Measurements from ENCODE around the gene PKP2.

Gene PKP2

DNA sequence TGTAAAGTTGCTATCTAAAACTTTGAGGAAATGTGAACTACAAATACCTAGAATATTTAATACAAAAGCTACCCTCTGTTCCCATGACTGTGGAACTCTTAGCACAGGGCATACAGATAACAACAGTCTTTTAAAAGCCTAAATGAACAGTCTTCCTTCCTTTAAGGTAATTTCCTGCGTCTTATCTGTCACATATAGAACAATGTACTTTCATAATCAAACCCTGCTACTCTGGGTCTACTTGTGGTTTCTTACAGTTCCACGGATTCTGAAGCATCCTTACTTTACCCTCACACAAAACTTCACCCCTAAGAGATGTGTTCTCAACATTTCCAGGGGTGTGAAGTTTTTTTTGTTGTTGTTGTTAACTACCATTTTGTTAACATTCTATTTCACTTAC lies 5.1 kb downstream of the PKP2 start:
- in situ Hi-C loops (cut with HindIII; ENCODE audit: low sequenced_read_pairs): no loop called here
- H3K4me3 ChIP-seq (ENCODE audit: low read depth, low read length): no peak overlapping the region
- DNase-seq (ENCODE audit: low read depth, low spot score): no peak
- TF ChIP-seq, protein P1, sequence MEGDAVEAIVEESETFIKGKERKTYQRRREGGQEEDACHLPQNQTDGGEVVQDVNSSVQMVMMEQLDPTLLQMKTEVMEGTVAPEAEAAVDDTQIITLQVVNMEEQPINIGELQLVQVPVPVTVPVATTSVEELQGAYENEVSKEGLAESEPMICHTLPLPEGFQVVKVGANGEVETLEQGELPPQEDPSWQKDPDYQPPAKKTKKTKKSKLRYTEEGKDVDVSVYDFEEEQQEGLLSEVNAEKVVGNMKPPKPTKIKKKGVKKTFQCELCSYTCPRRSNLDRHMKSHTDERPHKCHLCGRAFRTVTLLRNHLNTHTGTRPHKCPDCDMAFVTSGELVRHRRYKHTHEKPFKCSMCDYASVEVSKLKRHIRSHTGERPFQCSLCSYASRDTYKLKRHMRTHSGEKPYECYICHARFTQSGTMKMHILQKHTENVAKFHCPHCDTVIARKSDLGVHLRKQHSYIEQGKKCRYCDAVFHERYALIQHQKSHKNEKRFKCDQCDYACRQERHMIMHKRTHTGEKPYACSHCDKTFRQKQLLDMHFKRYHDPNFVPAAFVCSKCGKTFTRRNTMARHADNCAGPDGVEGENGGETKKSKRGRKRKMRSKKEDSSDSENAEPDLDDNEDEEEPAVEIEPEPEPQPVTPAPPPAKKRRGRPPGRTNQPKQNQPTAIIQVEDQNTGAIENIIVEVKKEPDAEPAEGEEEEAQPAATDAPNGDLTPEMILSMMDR (IDR thresholded peaks at IDR 0.05; ENCODE audit: low read depth, low read length): no peak

DNA sequence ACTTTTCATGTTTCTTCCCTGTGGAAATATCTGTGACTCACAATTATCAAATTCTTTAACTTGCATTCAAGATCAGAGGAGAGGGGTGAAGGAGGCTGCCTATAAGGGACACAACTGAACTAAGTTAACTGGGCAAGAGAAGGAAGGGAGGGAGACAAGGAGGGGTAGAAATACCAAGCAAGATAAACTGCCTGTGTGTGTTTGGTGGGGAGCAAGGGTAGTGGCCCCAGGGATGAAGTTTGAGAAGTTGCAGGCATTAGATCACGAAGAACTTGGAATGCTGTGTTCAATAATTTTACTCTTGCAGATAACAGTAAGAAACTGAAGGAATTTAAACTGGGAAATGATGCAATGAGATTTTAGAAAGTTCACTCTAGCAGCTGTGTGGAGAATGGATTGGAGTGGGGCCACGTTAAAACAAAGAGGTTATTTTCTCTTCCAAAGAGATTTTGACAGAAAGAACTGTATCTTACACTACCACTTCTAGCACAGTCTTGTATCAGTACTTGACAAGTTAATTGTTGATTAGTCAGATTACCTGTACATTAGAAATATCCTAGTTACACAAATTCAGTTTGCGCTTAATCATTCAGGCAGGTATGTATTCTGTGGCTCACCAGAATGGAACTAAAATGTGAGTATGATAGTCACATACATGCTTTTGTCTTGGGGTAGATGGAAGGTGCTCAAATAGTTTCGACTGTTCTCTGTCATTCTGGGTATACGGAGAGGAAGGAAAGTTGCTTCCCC lies 7.4 kb downstream of the PKP2 start:
- TF ChIP-seq, protein P1 (IDR thresholded peaks at IDR 0.05; ENCODE audit: low read depth, low read length): no peak
- no peak for DNase-seq (ENCODE audit: low read depth, low spot score)
- no peak overlapping the region for H3K4me3 ChIP-seq (ENCODE audit: low read depth, low read length)
- in situ Hi-C loops (cut with HindIII; ENCODE audit: low sequenced_read_pairs): no loop called here

DNA sequence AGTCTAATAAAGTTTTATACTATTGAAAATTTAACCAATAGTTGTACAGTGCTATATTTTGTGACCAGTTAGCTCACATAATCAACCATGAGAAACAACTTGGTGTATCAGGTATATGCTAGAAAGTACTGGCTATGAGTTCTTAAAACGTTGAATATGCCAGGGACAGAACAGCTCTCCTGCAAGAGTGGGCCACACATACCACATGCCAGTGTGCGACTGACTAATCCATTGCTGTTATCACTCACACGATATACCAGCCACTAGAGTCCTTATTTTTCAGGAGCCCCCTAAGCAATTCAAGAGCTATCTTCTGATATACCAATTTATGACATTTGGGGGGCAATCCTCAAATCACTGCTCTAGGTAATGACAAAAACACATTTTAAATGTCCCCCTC lies 9.5 kb downstream of the PKP2 start:
- TF ChIP-seq, protein P1 (IDR thresholded peaks at IDR 0.05; ENCODE audit: low read depth, low read length): no peak
- DNase-seq (ENCODE audit: low read depth, low spot score): no peak
- H3K4me3 ChIP-seq (ENCODE audit: low read depth, low read length): no peak overlapping the region
- in situ Hi-C loops (cut with HindIII; ENCODE audit: low sequenced_read_pairs): no loop called here

DNA sequence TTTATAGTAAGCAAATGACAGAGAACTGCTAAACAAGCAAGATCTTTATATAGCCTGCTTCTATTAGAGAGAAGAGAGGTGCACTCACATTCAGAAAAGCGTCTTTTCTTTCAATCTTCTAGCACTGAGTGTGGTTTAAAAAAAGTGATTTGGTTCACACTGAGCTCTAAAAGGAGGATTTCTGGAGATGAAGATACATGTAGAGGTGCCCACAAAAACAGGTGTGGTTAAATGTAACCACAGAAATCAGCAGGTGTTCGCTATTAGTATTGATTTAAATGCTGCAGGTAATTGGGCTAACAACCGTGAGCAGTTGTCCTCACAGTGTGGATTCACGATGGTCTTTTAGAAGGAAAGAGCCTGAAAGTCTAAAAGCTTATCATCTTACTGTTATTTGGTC lies 10.7 kb downstream of the PKP2 start:
- no peak for DNase-seq (ENCODE audit: low read depth, low spot score)
- TF ChIP-seq, protein P1 (IDR thresholded peaks at IDR 0.05; ENCODE audit: low read depth, low read length): no peak
- in situ Hi-C loops (cut with HindIII; ENCODE audit: low sequenced_read_pairs): no loop called here
- no peak overlapping the region for H3K4me3 ChIP-seq (ENCODE audit: low read depth, low read length)

DNA sequence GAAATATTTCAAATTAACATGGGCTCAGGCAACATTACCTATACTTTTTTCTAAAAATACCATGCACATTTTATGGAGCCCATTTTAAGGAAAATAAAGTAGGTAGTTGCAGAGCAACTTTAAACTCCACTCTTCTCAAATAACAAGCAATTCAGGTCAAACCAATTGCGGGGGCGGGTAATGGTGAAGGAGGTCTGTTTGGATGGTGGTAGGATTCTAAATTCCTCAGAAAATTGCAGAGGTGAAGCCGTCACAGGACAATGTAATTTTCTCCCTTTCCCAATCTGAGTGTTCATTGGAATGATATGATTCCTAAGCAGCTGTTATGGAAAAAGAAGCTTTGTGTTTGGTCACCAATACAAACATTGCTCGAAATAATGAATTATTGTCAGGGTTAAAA lies 11.6 kb downstream of the PKP2 start:
- TF ChIP-seq, protein P1 (IDR thresholded peaks at IDR 0.05; ENCODE audit: low read depth, low read length): no peak

DNA sequence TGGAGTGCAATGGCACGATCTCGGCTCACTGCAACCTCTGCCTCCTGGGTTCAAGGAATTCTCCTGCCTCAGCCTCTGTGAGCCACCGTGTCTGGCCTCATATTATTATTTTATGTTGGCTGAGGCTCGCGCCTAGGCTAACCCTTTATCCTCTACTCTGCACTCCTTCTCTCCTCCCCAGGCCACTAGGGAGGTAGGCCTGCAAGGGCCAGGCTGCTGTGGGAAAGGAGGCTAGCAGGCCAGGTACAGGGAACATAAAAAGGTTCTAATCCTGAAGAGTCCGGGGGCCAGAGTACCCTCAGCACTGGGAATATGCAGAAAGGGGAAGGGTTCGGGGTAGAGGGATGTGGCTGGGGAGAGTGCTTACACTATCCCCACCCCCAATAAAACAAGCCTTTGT lies 14.9 kb downstream of the PKP2 start:
- TF ChIP-seq, protein P1 (IDR thresholded peaks at IDR 0.05; ENCODE audit: low read depth, low read length): no peak
- in situ Hi-C loops (cut with HindIII; ENCODE audit: low sequenced_read_pairs): no loop called here

More for the DNA sequence above, 11.6 kb downstream of the PKP2 start:
- in situ Hi-C loops (cut with HindIII; ENCODE audit: low sequenced_read_pairs): no loop called here
- no peak for DNase-seq (ENCODE audit: low read depth, low spot score)
- H3K4me3 ChIP-seq (ENCODE audit: low read depth, low read length): no peak overlapping the region

More for the DNA sequence above, 14.9 kb downstream of the PKP2 start:
- no peak for DNase-seq (ENCODE audit: low read depth, low spot score)
- H3K4me3 ChIP-seq (ENCODE audit: low read depth, low read length): no peak overlapping the region

Data from astrocyte of the spinal cord (primary cell).